GM12878 (cell line): ENCODE data around the gene PPP1CC. TPM values are rescaled to one million over a fixed set of nuclear protein-coding genes. Genes with fewer than 3 reads are reported as not detected.

ENCODE experiments used
- ATAC-seq: fragments of 200-7000 bp; cut with Tn5 transposase; 3 replicates; pipeline ENCODE4 v1.9.1; 2020; ENCODE audit warnings: mild to moderate bottlenecking, moderate library complexity
- BruUV-seq: library from RNA; stranded (reverse); fragments of 400-500 nt; replicated peaks from 2 replicates; lab custom pipeline; 2021; lab: Mats Ljungman, UMichigan
- CTCF ChIA-PET: fragments of 300-600 bp; sonication (Branson Sonifier 250); formaldehyde crosslinking; extraction: SDS; loops from one replicate; lab custom pipeline; 2021; ENCODE audit warnings: inconsistent platforms; lab: Yijun Ruan, JAX
- POLR2A ChIA-PET: fragments of 350-600 bp; formaldehyde crosslinking; extraction: SDS; loops from one replicate; lab custom pipeline; 2021; ENCODE audit warnings: inconsistent platforms; lab: Charles Lee
- RAD21 ChIA-PET: fragments of 300-600 bp; sonication (Branson Sonifier 250); formaldehyde crosslinking; loops from one replicate; lab custom pipeline; 2023; ENCODE audit warnings: antibody characterized with exemption; ENCODE audit not compliant: unreplicated experiment; lab: Charles Lee
- SMC1A ChIA-PET: fragments of 300-600 bp; sonication (Branson Sonifier 250); formaldehyde crosslinking; loops from one replicate; lab custom pipeline; 2023; ENCODE audit not compliant: unreplicated experiment, uncharacterized antibody; lab: Charles Lee
- DNase-seq: peaks from one replicate; pipeline ENCODE4 v3.0.0-alpha.2; 2011; ENCODE audit warnings: low read depth, low spot score
- FAIRE-seq: peaks from 3 replicates; lab custom pipeline; 2011; peaks lifted over from hg19 to GRCh38; lab: Jason Lieb, UNC
- H2AFZ ChIP-seq: 2 replicates; pipeline ENCODE4 v1.6.0; 2011; ENCODE audit warnings: low read depth, low read length, control low read depth; ENCODE audit not compliant: control insufficient read depth
- H3K27ac ChIP-seq: 2 replicates; pipeline ENCODE4 v1.5.1; 2011; ENCODE audit warnings: control low read depth; ENCODE audit not compliant: control insufficient read depth, insufficient read depth
- H3K27me3 ChIP-seq, 2 experiments: replicated peaks in 1 of 2; 2 replicates each; pipeline versions ENCODE4 v1.6.0 to v1.6.1; 2011; ENCODE audit warnings: low read length in 1 of 2; ENCODE audit not compliant: control insufficient read depth in 2 of 2, insufficient read depth in 2 of 2
- H3K36me3 ChIP-seq, 2 experiments: 2 replicates each; pipeline ENCODE4 v1.5.1; 2011; ENCODE audit warnings: low read length in 1 of 2; ENCODE audit not compliant: control insufficient read depth in 2 of 2, insufficient read depth in 2 of 2
- H3K4me1 ChIP-seq: 2 replicates; pipeline ENCODE4 v1.6.1; 2011; ENCODE audit warnings: mild to moderate bottlenecking, low read length, moderate library complexity, mixed read lengths; ENCODE audit not compliant: control insufficient read depth, insufficient read depth
- H3K4me2 ChIP-seq: 2 replicates; pipeline ENCODE4 v1.6.0; 2011; ENCODE audit warnings: control low read depth; ENCODE audit not compliant: control insufficient read depth, insufficient read depth
- H3K4me3 ChIP-seq: fragments of 200-600 bp; sonication (generic); 2 replicates; pipeline ENCODE4 v1.5.1; 2016
- H3K79me2 ChIP-seq: 2 replicates; pipeline ENCODE4 v1.6.0; 2011; ENCODE audit warnings: low read length; ENCODE audit not compliant: control insufficient read depth, insufficient read depth
- H3K9ac ChIP-seq: 2 replicates; pipeline ENCODE4 v1.8.0; 2011; ENCODE audit warnings: low read length, control low read depth, mixed read lengths; ENCODE audit not compliant: control insufficient read depth, insufficient read depth
- H3K9me3 ChIP-seq: replicated peaks from 3 replicates; pipeline ENCODE4 v1.5.1; 2011; ENCODE audit warnings: mild to moderate bottlenecking, low read length; ENCODE audit not compliant: control insufficient read depth, insufficient read depth
- H4K20me1 ChIP-seq: 2 replicates; pipeline ENCODE4 v1.6.0; 2011; ENCODE audit not compliant: control insufficient read depth, insufficient read depth
- EGR1 ChIP-seq, 2 experiments: IDR thresholded peaks; 1 replicate in 1 of 2; 2 replicates in 1 of 2; pipeline ENCODE4 v1.6.1; 2011 to 2012; ENCODE audit warnings: low read depth in 2 of 2, low read length in 2 of 2, borderline replicate concordance in 1 of 2, mild to moderate bottlenecking in 1 of 2, moderate library complexity in 1 of 2
- MEF2A ChIP-seq: IDR thresholded peaks from 2 replicates; pipeline ENCODE4 v1.6.1; 2011; ENCODE audit warnings: low read depth, mild to moderate bottlenecking, low read length, moderate library complexity; ENCODE audit not compliant: insufficient read depth
- MYC ChIP-seq: IDR thresholded peaks from 2 replicates; pipeline ENCODE4 v1.6.1; 2011; ENCODE audit warnings: mild to moderate bottlenecking, low read length, moderate library complexity, inconsistent platforms; ENCODE audit not compliant: insufficient read depth, insufficient replicate concordance, insufficient read length, severe bottlenecking
- RAD51 ChIP-seq: fragments of 450-650 bp; IDR thresholded peaks from 2 replicates; pipeline ENCODE4 v1.6.1; 2016; ENCODE audit warnings: moderate library complexity, mild to moderate bottlenecking, inconsistent platforms
- SUZ12 ChIP-seq: fragments of 200-600 bp; sonication (generic); IDR thresholded peaks from one replicate; pipeline ENCODE4 v1.6.1; 2018; ENCODE audit warnings: antibody characterized with exemption, mild to moderate bottlenecking; ENCODE audit not compliant: unreplicated experiment
- YBX1 ChIP-seq: fragments of 450-650 bp; IDR thresholded peaks from 2 replicates; pipeline ENCODE4 v1.6.1; 2016; ENCODE audit warnings: antibody characterized with exemption
- ZNF207 ChIP-seq: fragments of 450-650 bp; IDR thresholded peaks from 2 replicates; pipeline ENCODE4 v1.6.1; 2014; ENCODE audit warnings: antibody characterized with exemption, mild to moderate bottlenecking, borderline replicate concordance
- WGBS: methylation state at CpG from one replicate; pipeline ENCODE4 v1.1.6; 2016; ENCODE audit warnings: low lambda C conversion rate; ENCODE audit not compliant: insufficient replicate concordance, insufficient coverage; ENCODE audit errors: missing lambda C conversion rate; 5-methylcytosine and 5-hydroxymethylcytosine counted together
- in situ Hi-C: fragments of 300-500 bp; cut with MboI; formaldehyde crosslinking; loops from 9 replicates; pipeline ENCODE4 v1.14.3; 2018; ENCODE audit warnings: mixed read lengths
- intact Hi-C: fragments of 100-400 bp; cut with micrococcal nuclease; formaldehyde crosslinking; loops from one replicate; pipeline ENCODE4 v1.14.2; 2022; ENCODE audit not compliant: unreplicated experiment
- polyA plus RNA-seq, 11 experiments: library from polyadenylated mRNA; depleted of rRNA in 4 of 11; unstranded in 6 of 11; stranded (reverse) in 5 of 11; fragments of >200 nt; fragmentation: Nextera tagmentation in 4 of 11; fragmentation: Illumina TruSeq in 1 of 11; extraction: Ambion mirVana in 4 of 11; extraction: Trizol in 1 of 11; gene quantifications; 1 replicate in 1 of 11; 2 replicates in 10 of 11; pipeline versions ENCODE4 v1.2.1 to v1.2.3, GENCODE V29; 2011 to 2016; ENCODE audit warnings: inconsistent platforms in 2 of 11, missing spikeins in 2 of 11, low read depth in 1 of 11
- total RNA-seq, 4 experiments: library from RNA; depleted of rRNA in 3 of 4; stranded (reverse); fragments of >200 nt in 3 of 4; fragmentation: Illumina TruSeq in 1 of 4; extraction: Trizol in 1 of 4; gene quantifications; 2 replicates each; pipeline versions ENCODE4 v1.2.1 to v1.2.3, GENCODE V29; 2013 to 2021
- TF ChIP-seq, protein P1 (sequence below): fragments of 450-650 bp; IDR thresholded peaks from 2 replicates; pipeline ENCODE4 v1.6.1; 2016; ENCODE audit warnings: mild to moderate bottlenecking
- TF ChIP-seq, protein P2 (sequence below): IDR thresholded peaks from 2 replicates; pipeline ENCODE4 v1.6.1; 2012; ENCODE audit warnings: low read depth, low read length, improper control_type of control experiment

Gene PPP1CC
- total and polyA plus RNA-seq, 10 of the 15 experiments (the other 5 are each of a cell fraction or from before 2014, with no cell fraction given) = 64.4 to 279 (median 157) TPM

DNA sequence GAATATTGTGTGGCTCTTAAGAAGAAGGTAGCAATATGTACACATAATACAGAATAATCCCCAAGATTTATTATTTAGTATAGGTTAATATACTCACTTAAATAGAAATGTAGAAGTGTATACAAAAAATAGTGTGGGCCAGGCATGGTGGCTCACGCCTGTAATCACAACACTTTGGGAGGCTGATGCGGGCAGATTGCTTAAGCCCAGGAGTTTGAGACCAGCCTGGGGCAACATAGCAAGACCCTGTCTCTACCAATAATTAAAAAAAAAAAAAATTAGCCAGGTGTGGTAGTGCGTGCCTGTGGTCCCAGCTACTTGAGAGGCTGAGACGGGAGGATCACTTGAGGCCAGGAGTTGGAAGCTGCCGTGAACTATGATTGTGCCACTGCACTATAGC lies 38.5 kb downstream of the PPP1CC start:
- FAIRE-seq (no peak), ATAC-seq (no peak), DNase-seq (no peak)
- 91% methylated on average over 5 of the region's 5 CpGs for WGBS
- no peaks in the 10 kb centered on the region for H4K20me1 ChIP-seq
- no peaks in the 10 kb centered on the region for H3K9me3 ChIP-seq
- no peak overlapping the region for H3K4me2 ChIP-seq
- H3K36me3 ChIP-seq = no peaks in the 10 kb centered on the region
- ChIA-PET CTCF (interaction anchor here (0.6 to 2.4 kb wide), 24 partner anchors 13 to 535 kb away, joined by 3 to 42 read pairs (median 4); partner anchors contain the start of genes ARPC3 and CCDC63), SMC1A (interaction anchor here (0.7 to 1.9 kb wide), 21 partner anchors 9 to 751 kb away, joined by 3 to 24 read pairs (median 4); partner anchors contain the start of gene CCDC63), RAD21 (interaction anchor here (0.6 to 2.8 kb wide), 13 partner anchors 11 to 183 kb away, joined by 3 to 36 read pairs (median 4); no protein-coding TSS in a partner anchor), POLR2A (interaction anchor here (0.7 to 1.5 kb wide), 3 partner anchors 22 to 180 kb away, joined by 3 to 5 read pairs (median 3); no protein-coding TSS in a partner anchor)
- no TSS peak for BruUV-seq
- no peaks in the 10 kb centered on the region for H3K4me1 ChIP-seq
- no peak overlapping the region for H3K4me3 ChIP-seq
- no peaks in the 10 kb centered on the region for H3K79me2 ChIP-seq
- no peak overlapping the region for H2AFZ ChIP-seq
- H3K27me3 ChIP-seq = no peaks in the 10 kb centered on the region
- intact Hi-C loops (loop anchor here (1.0 kb wide), 1 partner anchor 122 kb away; no protein-coding TSS in a partner anchor), in situ Hi-C loops (loop anchor here (5.0 kb wide), 1 partner anchor 123 kb away; no protein-coding TSS in a partner anchor)
- no peak overlapping the region for H3K9ac ChIP-seq
- TF ChIP-seq YBX1 = no peak
- no peak for TF ChIP-seq MYC
- TF ChIP-seq MEF2A = no peak
- no peak for TF ChIP-seq RAD51
- TF ChIP-seq, protein P1, sequence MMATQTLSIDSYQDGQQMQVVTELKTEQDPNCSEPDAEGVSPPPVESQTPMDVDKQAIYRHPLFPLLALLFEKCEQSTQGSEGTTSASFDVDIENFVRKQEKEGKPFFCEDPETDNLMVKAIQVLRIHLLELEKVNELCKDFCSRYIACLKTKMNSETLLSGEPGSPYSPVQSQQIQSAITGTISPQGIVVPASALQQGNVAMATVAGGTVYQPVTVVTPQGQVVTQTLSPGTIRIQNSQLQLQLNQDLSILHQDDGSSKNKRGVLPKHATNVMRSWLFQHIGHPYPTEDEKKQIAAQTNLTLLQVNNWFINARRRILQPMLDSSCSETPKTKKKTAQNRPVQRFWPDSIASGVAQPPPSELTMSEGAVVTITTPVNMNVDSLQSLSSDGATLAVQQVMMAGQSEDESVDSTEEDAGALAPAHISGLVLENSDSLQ = no peak
- no peak for TF ChIP-seq ZNF207
- no peak for TF ChIP-seq EGR1 (IDR thresholded peaks at IDR 0.05; ENCODE audit: borderline replicate concordance in 1 of 2, low read depth in 2 of 2, low read length in 2 of 2)
- TF ChIP-seq, protein P2, sequence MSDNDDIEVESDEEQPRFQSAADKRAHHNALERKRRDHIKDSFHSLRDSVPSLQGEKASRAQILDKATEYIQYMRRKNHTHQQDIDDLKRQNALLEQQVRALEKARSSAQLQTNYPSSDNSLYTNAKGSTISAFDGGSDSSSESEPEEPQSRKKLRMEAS = no peak
- no peak for TF ChIP-seq SUZ12
- no peak overlapping the region for H3K27ac ChIP-seq
